GM23248 (cell line): Measurements from ENCODE around the gene CPAMD8. TPM values are rescaled to one million over a fixed set of nuclear protein-coding genes. Genes with fewer than 3 reads are reported as not detected.

Experiments
- DNase-seq: peaks from one replicate; pipeline ENCODE4 v3.0.0-alpha.2; 2015
- H2AFZ ChIP-seq: fragments of 200-600 bp; sonication (generic); 2 replicates; pipeline ENCODE4 v1.6.1; 2016; ENCODE audit warnings: antibody characterized with exemption
- H3F3A ChIP-seq: fragments of 200-600 bp; sonication (generic); 2 replicates; pipeline ENCODE4 v1.6.1; 2016; ENCODE audit warnings: mild to moderate bottlenecking, antibody characterized with exemption, mixed run types; ENCODE audit not compliant: insufficient read depth
- H3K27ac ChIP-seq: fragments of 200-600 bp; sonication (generic); 2 replicates; pipeline ENCODE4 v1.5.1; 2016; ENCODE audit warnings: mild to moderate bottlenecking
- H3K27me3 ChIP-seq: fragments of 200-600 bp; sonication (generic); replicated peaks from 2 replicates; pipeline ENCODE4 v1.6.1; 2016; ENCODE audit warnings: mild to moderate bottlenecking; ENCODE audit not compliant: insufficient read depth
- H3K36me3 ChIP-seq: fragments of 200-600 bp; sonication (generic); 2 replicates; pipeline ENCODE4 v1.6.1; 2016; ENCODE audit warnings: low read depth, mild to moderate bottlenecking
- H3K4me1 ChIP-seq: fragments of 200-600 bp; sonication (generic); 2 replicates; pipeline ENCODE4 v1.6.1; 2016; ENCODE audit warnings: mild to moderate bottlenecking; ENCODE audit not compliant: insufficient read depth
- H3K4me2 ChIP-seq: fragments of 200-600 bp; sonication (generic); one replicate; pipeline ENCODE4 v1.6.1; 2016; ENCODE audit warnings: mild to moderate bottlenecking; ENCODE audit not compliant: unreplicated experiment
- H3K4me3 ChIP-seq: fragments of 200-600 bp; sonication (generic); 2 replicates; pipeline ENCODE4 v1.5.1; 2016; ENCODE audit warnings: mild to moderate bottlenecking
- H3K79me2 ChIP-seq: fragments of 200-600 bp; sonication (generic); 2 replicates; pipeline ENCODE4 v1.6.1; 2016; ENCODE audit warnings: mild to moderate bottlenecking; ENCODE audit not compliant: insufficient read depth
- H3K9ac ChIP-seq: fragments of 200-600 bp; sonication (generic); 2 replicates; pipeline ENCODE4 v1.6.1; 2016; ENCODE audit warnings: mild to moderate bottlenecking
- H3K9me2 ChIP-seq: fragments of 200-600 bp; sonication (generic); 2 replicates; pipeline ENCODE4 v1.6.1; 2016; ENCODE audit warnings: mixed run types, mild to moderate bottlenecking, moderate library complexity; ENCODE audit not compliant: insufficient read depth
- H3K9me3 ChIP-seq: fragments of 200-600 bp; sonication (generic); one replicate; pipeline ENCODE4 v1.6.1; 2017; ENCODE audit warnings: low read depth
- H4K20me1 ChIP-seq: fragments of 200-600 bp; sonication (generic); 2 replicates; pipeline ENCODE4 v1.6.0; 2016; ENCODE audit not compliant: insufficient read depth
- EZH2 ChIP-seq: fragments of 200-600 bp; sonication (generic); IDR thresholded peaks from 2 replicates; pipeline ENCODE4 v1.6.1; 2018; ENCODE audit warnings: antibody characterized with exemption, mild to moderate bottlenecking; ENCODE audit not compliant: insufficient read depth, poor library complexity, severe bottlenecking
- EZH2phosphoT487 ChIP-seq: fragments of 200-600 bp; sonication (generic); IDR thresholded peaks from 2 replicates; pipeline ENCODE4 v1.6.1; 2018; ENCODE audit warnings: antibody characterized with exemption, moderate library complexity, mild to moderate bottlenecking, low read depth; ENCODE audit not compliant: insufficient read depth
- whole genome bisulfite sequencing, 2 experiments: methylation state at CpG; one replicate each; pipeline ENCODE4 v1.1.6; 2015 to 2017; ENCODE audit warnings: low lambda C conversion rate in 2 of 2, low coverage in 1 of 2; ENCODE audit errors: missing lambda C conversion rate in 2 of 2; 5-methylcytosine and 5-hydroxymethylcytosine counted together
- in situ Hi-C: fragments of 300-500 bp; cut with MboI; formaldehyde crosslinking; loops from 2 replicates; pipeline ENCODE4 v1.15.0; 2020
- polyA plus RNA-seq: library from polyadenylated mRNA; unstranded; fragments of >200 nt; fragmentation: Nextera tagmentation; extraction: Ambion mirVana; gene quantifications from 2 replicates; pipeline ENCODE4 v1.2.1, GENCODE V29; 2016
- total RNA-seq: library from RNA; depleted of rRNA; stranded (reverse); fragments of >200 nt; shearing (Covaris generic); gene quantifications from 2 replicates; pipeline ENCODE4 v1.2.3, GENCODE V29; 2014

The CPAMD8 gene
- total and polyA plus RNA-seq, 2 experiments from 2014 or later: 0.76 to 0.80 TPM

DNA sequence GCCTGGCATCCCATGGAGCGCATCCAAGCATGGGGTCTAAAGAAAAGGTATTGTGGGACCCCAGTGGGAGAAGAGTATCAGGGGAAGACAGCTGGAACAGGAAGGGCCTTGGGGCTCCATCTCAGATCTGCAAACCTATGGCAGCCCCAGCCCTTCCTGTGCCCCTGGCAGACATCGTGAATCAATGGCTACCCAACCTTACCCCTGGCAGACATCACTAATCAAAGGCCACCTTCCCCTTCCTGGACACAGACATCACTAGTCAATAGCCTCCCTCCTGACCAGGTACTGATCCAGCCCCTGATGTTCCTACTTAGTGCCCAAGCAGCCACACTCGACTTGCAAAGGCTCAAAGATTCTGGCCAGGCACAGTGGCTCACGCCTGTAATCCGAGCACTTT lies 122.0 kb downstream of the CPAMD8 start:
- Histone ChIP-seq H3K9me3 (no peaks in the 10 kb centered on the region), H3K27me3 (no peaks in the 10 kb centered on the region), H3K27ac (no peak overlapping the region), H3K4me3 (no peak overlapping the region), H3K79me2 (no peaks in the 10 kb centered on the region), H2AFZ (no peak overlapping the region), H3K9me2 (no peaks in the 10 kb centered on the region), H3K4me1 (no peaks in the 10 kb centered on the region), H3F3A (no peaks in the 10 kb centered on the region), H3K36me3 (no peaks in the 10 kb centered on the region), H4K20me1 (no peaks in the 10 kb centered on the region), H3K4me2 (no peak overlapping the region), H3K9ac (no peak overlapping the region)
- in situ Hi-C loops: no loop called here
- no peak for DNase-seq
- 15 to 19% methylated on average over 5 of the region's 5 CpGs for WGBS, 2 experiments
- no peak for TF ChIP-seq EZH2
- TF ChIP-seq EZH2phosphoT487: no peak

DNA sequence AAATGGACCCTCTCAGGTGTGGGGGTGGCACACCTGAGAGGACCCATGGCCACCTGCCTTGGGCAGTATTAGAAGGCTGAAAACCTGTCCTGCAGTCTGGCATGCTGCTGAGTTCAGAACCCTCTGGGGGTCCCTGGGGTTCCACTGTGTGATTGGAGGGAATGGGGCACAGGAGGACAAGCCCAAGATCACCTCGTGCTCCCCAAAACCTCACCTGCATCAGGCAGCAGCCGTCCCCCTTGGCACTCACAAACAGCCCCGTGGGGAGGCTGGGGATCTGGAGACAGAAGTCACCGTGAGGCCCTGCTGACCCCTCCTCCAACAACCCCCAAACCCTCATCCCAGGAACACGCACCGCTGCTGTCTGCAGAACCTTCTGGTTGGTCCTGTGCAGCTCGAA lies 123.3 kb downstream of the CPAMD8 start:
- no peak for DNase-seq
- H3K4me2 ChIP-seq: no peak overlapping the region
- H3K4me1 ChIP-seq: no peaks in the 10 kb centered on the region
- no peaks in the 10 kb centered on the region for H3K27me3 ChIP-seq
- no peaks in the 10 kb centered on the region for H3K79me2 ChIP-seq
- H3K9ac ChIP-seq: no peak overlapping the region
- H2AFZ ChIP-seq: no peak overlapping the region
- no peaks in the 10 kb centered on the region for H4K20me1 ChIP-seq
- in situ Hi-C loops: no loop called here
- H3F3A ChIP-seq: no peaks in the 10 kb centered on the region
- no peaks in the 10 kb centered on the region for H3K9me3 ChIP-seq
- no peak overlapping the region for H3K27ac ChIP-seq
- no peak overlapping the region for H3K4me3 ChIP-seq
- H3K36me3 ChIP-seq: no peaks in the 10 kb centered on the region
- no peaks in the 10 kb centered on the region for H3K9me2 ChIP-seq
- no peak for TF ChIP-seq EZH2phosphoT487
- no peak for TF ChIP-seq EZH2
- WGBS, 2 experiments: 61% methylated on average over 7 of the region's 7 CpGs

DNA sequence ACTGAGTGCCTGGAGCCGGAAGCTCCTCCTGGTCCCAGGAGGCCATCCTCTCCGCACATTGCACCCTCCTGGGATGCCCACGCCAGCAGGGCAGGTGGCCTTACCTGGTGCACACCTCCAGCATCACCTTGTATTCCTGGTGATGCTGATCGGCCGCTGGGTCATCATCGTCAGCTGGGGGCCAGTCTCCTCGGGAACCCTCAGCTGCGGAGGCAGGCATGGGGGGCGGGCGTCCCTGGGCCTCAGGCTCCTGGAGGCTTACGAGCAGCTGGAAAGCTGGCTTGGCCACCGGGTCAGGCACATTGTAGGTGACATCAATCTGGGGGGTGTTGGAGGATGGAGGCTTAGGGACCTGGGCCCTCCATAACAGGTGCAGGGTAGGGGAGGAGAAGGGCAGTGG lies 124.1 kb downstream of the CPAMD8 start:
- no peaks in the 10 kb centered on the region for H3K79me2 ChIP-seq
- no peaks in the 10 kb centered on the region for H3K36me3 ChIP-seq
- H3K9ac ChIP-seq: no peak overlapping the region
- no peak for DNase-seq
- H3K27me3 ChIP-seq: no peaks in the 10 kb centered on the region
- H3K27ac ChIP-seq: no peak overlapping the region
- H3K4me2 ChIP-seq: no peak overlapping the region
- in situ Hi-C loops: no loop called here
- WGBS, 2 experiments: 67 to 70% methylated on average over 10 to 12 of the region's 12 CpGs
- no peak overlapping the region for H3K4me3 ChIP-seq
- no peak overlapping the region for H2AFZ ChIP-seq
- H3K9me2 ChIP-seq: no peaks in the 10 kb centered on the region
- no peaks in the 10 kb centered on the region for H4K20me1 ChIP-seq
- H3K4me1 ChIP-seq: no peaks in the 10 kb centered on the region
- H3F3A ChIP-seq: no peaks in the 10 kb centered on the region
- no peaks in the 10 kb centered on the region for H3K9me3 ChIP-seq
- TF ChIP-seq EZH2 (no peak), EZH2phosphoT487 (no peak)

DNA sequence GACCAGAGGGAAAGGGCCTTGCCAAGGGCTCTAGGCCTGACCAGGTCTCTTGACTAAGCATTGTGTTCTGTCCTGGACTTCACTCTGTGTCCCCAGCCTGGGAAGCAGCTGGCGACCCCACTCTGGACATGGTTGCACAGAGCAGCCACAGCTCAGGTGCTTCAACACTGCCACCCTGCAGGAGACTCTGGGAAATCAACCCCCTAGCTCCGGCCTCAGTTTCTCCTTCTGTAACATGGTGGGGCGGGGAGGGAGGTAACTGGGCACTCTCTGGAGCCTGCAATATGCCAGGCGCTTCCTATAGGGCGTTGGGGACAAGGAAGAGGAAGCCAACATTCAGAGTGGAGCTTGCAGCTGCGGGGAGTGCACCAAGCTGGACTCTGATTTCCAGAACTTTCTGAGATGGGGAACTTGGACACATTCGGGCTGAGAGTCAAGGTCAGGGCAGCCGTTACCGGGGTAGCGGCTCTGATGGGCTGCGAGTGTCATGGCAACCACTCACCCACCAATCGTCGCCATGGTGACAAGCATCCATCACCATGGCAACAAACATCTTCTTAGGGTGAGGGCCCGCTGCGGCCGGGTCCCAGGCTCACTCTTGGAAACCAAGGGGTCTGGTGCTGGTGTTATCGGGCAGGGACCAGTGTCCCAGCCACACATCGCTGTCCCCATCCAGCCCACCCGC lies 125.0 kb downstream of the CPAMD8 start:
- no peaks in the 10 kb centered on the region for H4K20me1 ChIP-seq
- 78% methylated on average over 19 of the region's 19 CpGs for WGBS, 2 experiments
- H3K4me3 ChIP-seq: no peak overlapping the region
- H3K9ac ChIP-seq: no peak overlapping the region
- H3K79me2 ChIP-seq: no peaks in the 10 kb centered on the region
- TF ChIP-seq EZH2phosphoT487: no peak
- no peak for DNase-seq
- no peaks in the 10 kb centered on the region for H3F3A ChIP-seq
- in situ Hi-C loops: no loop called here
- H3K9me2 ChIP-seq: no peaks in the 10 kb centered on the region
- H2AFZ ChIP-seq: no peak overlapping the region
- H3K4me2 ChIP-seq: no peak overlapping the region
- H3K27ac ChIP-seq: no peak overlapping the region
- no peaks in the 10 kb centered on the region for H3K9me3 ChIP-seq
- no peaks in the 10 kb centered on the region for H3K36me3 ChIP-seq
- H3K27me3 ChIP-seq: no peaks in the 10 kb centered on the region
- no peaks in the 10 kb centered on the region for H3K4me1 ChIP-seq
